Measurements from ENCODE around the gene MARCKS. TPM values are rescaled to one million over a fixed set of nuclear protein-coding genes. Genes with fewer than 3 reads are reported as not detected.

The MARCKS gene
- total RNA-seq, 3 donors from 2014 or later (not counting 1 experiment from before 2014, with no cell fraction given): 2.1 to 9.2 (median 8.6) TPM

GRCh38 chr6:113854531-113855499 is 2.3 kb upstream of the MARCKS start:
- Mint-ChIP-seq H3K4me3 (peak overlapping the region; percentile 41), H3K4me1 (no peaks in the 10 kb centered on the region), H3K27ac (no peak overlapping the region), H3K36me3 (no peaks in the 10 kb centered on the region), H3K9me3 (peaks cover 0 to 3% of the 10 kb centered on the region in 2 donors), H3K27me3 (ENCODE audit: low read depth in 2 of 2) (peaks cover 34 to 40% of the 10 kb centered on the region in 2 donors)
- H3K4me1 ChIP-seq (ENCODE audit: control insufficient read depth, insufficient read depth, low read length): peaks cover 48% of the 10 kb centered on the region
- peaks cover 3% of the 10 kb centered on the region for H3K9me3 ChIP-seq (ENCODE audit: control insufficient read depth, insufficient read depth, low read length)
- peak in 1 of 2 donors; percentile 47 for DNase-seq
- peaks cover 46% of the 10 kb centered on the region for H3K27me3 ChIP-seq (ENCODE audit: control insufficient read depth, insufficient read depth, low read length)
- H3K4me3 ChIP-seq (ENCODE audit: low read length): peak overlapping the region; percentile 38
- peak in 2 of 3 donors; percentile 9 to 13 for ATAC-seq
- H3K27ac ChIP-seq (ENCODE audit: low read length): peak overlapping the region; percentile 50
- TF ChIP-seq CTCF (IDR thresholded peaks at IDR 0.05): no peak
- intact Hi-C loops (cut with micrococcal nuclease): loop anchor here (5.0 kb wide), 1 partner anchor 548 kb away; no protein-coding TSS in a partner anchor
- 2% methylated on average over 32 of the region's 56 CpGs for WGBS (ENCODE audit: insufficient coverage)
- H3K36me3 ChIP-seq (ENCODE audit: control insufficient read depth, insufficient read depth, low read length): no peaks in the 10 kb centered on the region

- Histone ChIP-seq H3K4me3 (ENCODE audit: low read length) (peak overlapping the region; percentile 51), H3K4me1 (ENCODE audit: control insufficient read depth, insufficient read depth, low read length) (peaks cover 48% of the 10 kb centered on the region), H3K27me3 (ENCODE audit: control insufficient read depth, insufficient read depth, low read length) (peaks cover 46% of the 10 kb centered on the region), H3K27ac (ENCODE audit: low read length) (peak overlapping the region; percentile 50), H3K36me3 (ENCODE audit: control insufficient read depth, insufficient read depth, low read length) (no peaks in the 10 kb centered on the region), H3K9me3 (ENCODE audit: control insufficient read depth, insufficient read depth, low read length) (peaks cover 3% of the 10 kb centered on the region)
- H3K27me3 Mint-ChIP-seq (ENCODE audit: low read depth in 2 of 2): peaks cover 38 to 44% of the 10 kb centered on the region in 2 donors
- H3K27ac Mint-ChIP-seq: no peak overlapping the region
- 4% methylated on average over 26 of the region's 27 CpGs for WGBS (ENCODE audit: insufficient coverage)
- TF ChIP-seq CTCF (IDR thresholded peaks at IDR 0.05): no peak
- DNase-seq (peak in 1 of 2 donors; percentile 36), ATAC-seq (no peak)
- peaks cover 4% of the 10 kb centered on the region for H3K36me3 Mint-ChIP-seq
- H3K4me1 Mint-ChIP-seq: peaks cover 3% of the 10 kb centered on the region in 2 donors
- no peak overlapping the region for H3K4me3 Mint-ChIP-seq
- intact Hi-C loops (cut with micrococcal nuclease): loop anchor here (5.0 kb wide), 1 partner anchor 548 kb away; no protein-coding TSS in a partner anchor
- H3K9me3 Mint-ChIP-seq: peaks cover 0 to 6% of the 10 kb centered on the region in 2 donors
These were observed 1.4 kb upstream of the MARCKS start for GRCh38 chr6:113855500-113856374.

GRCh38 chr6:113856375-113856624 is 845 bp upstream of the MARCKS start:
- H3K36me3 Mint-ChIP-seq: peaks cover 7% of the 10 kb centered on the region
- H3K27me3 ChIP-seq (ENCODE audit: control insufficient read depth, insufficient read depth, low read length): peaks cover 46% of the 10 kb centered on the region
- intact Hi-C loops (cut with micrococcal nuclease): loop anchor here (5.0 kb wide), 1 partner anchor 549 kb away; no protein-coding TSS in a partner anchor
- H3K9me3 ChIP-seq (ENCODE audit: control insufficient read depth, insufficient read depth, low read length): peaks cover 3% of the 10 kb centered on the region
- H3K27ac Mint-ChIP-seq: no peak overlapping the region
- H3K27me3 Mint-ChIP-seq (ENCODE audit: low read depth in 2 of 2): peaks cover 39 to 48% of the 10 kb centered on the region in 2 donors
- H3K4me1 Mint-ChIP-seq: peaks cover 5 to 6% of the 10 kb centered on the region in 2 donors
- no peak overlapping the region for H3K27ac ChIP-seq (ENCODE audit: low read length)
- H3K4me3 ChIP-seq (ENCODE audit: low read length): peak overlapping the region; percentile 51
- peaks cover 48% of the 10 kb centered on the region for H3K4me1 ChIP-seq (ENCODE audit: control insufficient read depth, insufficient read depth, low read length)
- TF ChIP-seq CTCF (IDR thresholded peaks at IDR 0.05): no peak
- WGBS (ENCODE audit: insufficient coverage): 0% methylated on average over 10 of the region's 10 CpGs
- peaks cover 0 to 7% of the 10 kb centered on the region in 2 donors for H3K9me3 Mint-ChIP-seq
- no peaks in the 10 kb centered on the region for H3K36me3 ChIP-seq (ENCODE audit: control insufficient read depth, insufficient read depth, low read length)
- DNase-seq (no peak), ATAC-seq (no peak)
- no peak overlapping the region for H3K4me3 Mint-ChIP-seq
